ENCODE data around the gene PCDHB1.
A peak's percentile ranks its signal among the peaks of the same experiment; 100 is the strongest.

Gene PCDHB1

GRCh38 chr5:141050622-141051520 lies at the start of gene PCDHB1:
Gene PCDHB1, plus strand, starts transcription at chr5:141051374. Its CDS starts 97 bp downstream, at chr5:141051471.
- no peak for DNase-seq (ENCODE audit: low spot score)

GRCh38 chr5:141001446-141001843 lies 49.7 kb upstream of the PCDHB1 start:
- no peak for DNase-seq (ENCODE audit: low spot score)

- DNase-seq (ENCODE audit: low spot score): no peak
These were observed 49.1 kb upstream of the PCDHB1 start for GRCh38 chr5:141001844-141002604.

- no peak for DNase-seq (ENCODE audit: low spot score)
These were observed 48.6 kb upstream of the PCDHB1 start for GRCh38 chr5:141002605-141002965.

GRCh38 chr5:141003031-141003430 lies 48.1 kb upstream of the PCDHB1 start:
- no peak for DNase-seq (ENCODE audit: low spot score)

GRCh38 chr5:141003791-141004611 lies 47.2 kb upstream of the PCDHB1 start:
- DNase-seq (ENCODE audit: low spot score): no peak

- DNase-seq (ENCODE audit: low spot score): no peak
These were observed 43.4 kb upstream of the PCDHB1 start for GRCh38 chr5:141007791-141008190.

GRCh38 chr5:141010047-141010793 lies 41.0 kb upstream of the PCDHB1 start:
- no peak for DNase-seq (ENCODE audit: low spot score)

GRCh38 chr5:141017943-141018342 lies 33.2 kb upstream of the PCDHB1 start:
- no peak for DNase-seq (ENCODE audit: low spot score)

- no peak for DNase-seq (ENCODE audit: low spot score)
These were observed 28.8 kb upstream of the PCDHB1 start for GRCh38 chr5:141022384-141022783.

- DNase-seq (ENCODE audit: low spot score): no peak
These were observed 20.2 kb upstream of the PCDHB1 start for GRCh38 chr5:141031006-141031405.

- no peak for DNase-seq (ENCODE audit: low spot score)
These were observed 18.5 kb upstream of the PCDHB1 start for GRCh38 chr5:141032626-141033025.

- no peak for DNase-seq (ENCODE audit: low spot score)
These were observed 12.1 kb upstream of the PCDHB1 start for GRCh38 chr5:141039061-141039460.

- no peak for DNase-seq (ENCODE audit: low spot score)
These were observed 11.7 kb upstream of the PCDHB1 start for GRCh38 chr5:141039517-141039916.

GRCh38 chr5:141040093-141040770 lies 10.9 kb upstream of the PCDHB1 start:
- no peak for DNase-seq (ENCODE audit: low spot score)

- peak; percentile 43 for DNase-seq (ENCODE audit: low spot score)
These were observed 10.3 kb upstream of the PCDHB1 start for GRCh38 chr5:141040771-141041426.

GRCh38 chr5:141041427-141041785 lies 9.8 kb upstream of the PCDHB1 start:
- no peak for DNase-seq (ENCODE audit: low spot score)

- no peak for DNase-seq (ENCODE audit: low spot score)
These were observed 8.6 kb upstream of the PCDHB1 start for GRCh38 chr5:141042555-141042954.

- no peak for DNase-seq (ENCODE audit: low spot score)
These were observed 320 bp downstream of the PCDHB1 start for GRCh38 chr5:141051521-141051866.

GRCh38 chr5:141077826-141078225 lies 26.7 kb downstream of the PCDHB1 start:
- DNase-seq (ENCODE audit: low spot score): no peak

GRCh38 chr5:141082228-141082627 lies 31.1 kb downstream of the PCDHB1 start:
- no peak for DNase-seq (ENCODE audit: low spot score)
